ENCODE data around the gene FMNL3. TPM values are rescaled to one million over a fixed set of nuclear protein-coding genes. Genes with fewer than 3 reads are reported as not detected.
"Not testable (repeated sequence)": the region's sequence is repeated elsewhere in the genome, so short reads cannot be mapped to it uniquely, and the experiment has no call there.

FMNL3 gene
- total and polyA plus RNA-seq, 7 experiments from 2014 or later, result 10.4 to 40.4 (median 37.8) TPM

DNA sequence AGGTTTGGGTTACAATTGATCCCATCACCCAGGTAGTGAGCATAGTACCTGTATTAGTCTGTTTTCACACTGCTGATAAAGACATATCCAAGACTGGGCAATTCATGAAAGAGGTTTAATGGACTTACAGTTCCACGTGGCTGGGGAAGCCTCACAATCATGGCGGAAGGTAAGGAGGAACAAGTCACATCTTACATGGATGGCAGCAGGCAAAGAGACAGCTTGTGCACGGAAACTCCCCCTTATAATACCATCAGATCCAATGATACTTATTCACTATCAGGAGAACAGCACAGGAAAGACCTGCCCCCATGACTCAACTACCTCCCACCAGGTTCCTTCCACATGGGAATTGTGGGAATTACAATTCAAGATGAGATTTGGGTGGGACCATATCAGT lies 14.2 kb upstream of the FMNL3 start:
- H3K4me3 Mint-ChIP-seq; H3K9me3 Mint-ChIP-seq; H3K36me3 Mint-ChIP-seq; H3K27ac Mint-ChIP-seq; H3K27ac ChIP-seq (ENCODE audit: low read depth, low read length); POLR2A ChIA-PET; H3K4me1 ChIP-seq (ENCODE audit: control insufficient read depth in 2 of 2, insufficient read depth in 2 of 2, low read length in 2 of 2); H3K4me3 ChIP-seq (ENCODE audit: low read length); H3K27me3 ChIP-seq (ENCODE audit: control insufficient read depth in 2 of 2, insufficient read depth in 2 of 2, low read length in 2 of 2); H3K9me3 ChIP-seq (ENCODE audit: control insufficient read depth in 2 of 3, low read length in 3 of 3); ATAC-seq; H3K36me3 ChIP-seq (ENCODE audit: control insufficient read depth in 2 of 3, insufficient read depth in 3 of 3, low read length in 3 of 3); intact Hi-C loops (cut with micrococcal nuclease); DNase-seq; H3K4me1 Mint-ChIP-seq: not testable (repeated sequence)
- H3K27me3 Mint-ChIP-seq, result peaks cover 0 to 46% (median 10%) of the 10 kb centered on the region in 5 donors
- CTCF ChIA-PET, result interaction anchor here (1.4 kb wide), 1 partner anchor 77 kb away, joined by 4 read pairs; no protein-coding TSS in a partner anchor

DNA sequence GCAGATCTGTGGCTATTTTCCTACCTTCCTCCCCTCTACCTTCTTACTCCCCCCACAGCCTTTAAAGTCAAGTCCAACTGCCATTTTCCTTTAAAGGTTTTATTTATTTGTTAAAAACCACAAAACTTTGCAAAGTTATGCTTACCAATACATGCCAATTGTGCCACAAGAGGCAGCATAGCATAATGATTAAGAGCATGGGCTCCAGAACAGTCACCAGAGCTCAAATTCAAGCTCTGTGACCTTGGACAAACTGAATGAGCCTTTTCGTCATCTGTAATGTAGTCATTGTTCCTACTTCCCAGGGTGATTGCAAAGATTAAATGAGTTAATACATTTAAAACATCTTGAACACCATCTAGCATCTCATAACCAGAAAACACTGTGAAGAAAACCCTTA lies 13.0 kb upstream of the FMNL3 start:
- Histone ChIP-seq H3K27ac (ENCODE audit: low read depth, low read length) (no peak overlapping the region), H3K36me3 (ENCODE audit: control insufficient read depth in 2 of 3, insufficient read depth in 3 of 3, low read length in 3 of 3) (no peaks in the 10 kb centered on the region), H3K27me3 (ENCODE audit: control insufficient read depth in 2 of 2, insufficient read depth in 2 of 2, low read length in 2 of 2) (no peaks in the 10 kb centered on the region), H3K4me1 (ENCODE audit: control insufficient read depth in 2 of 2, insufficient read depth in 2 of 2, low read length in 2 of 2) (no peaks in the 10 kb centered on the region), H3K4me3 (ENCODE audit: low read length) (no peak overlapping the region), H3K9me3 (ENCODE audit: control insufficient read depth in 2 of 3, low read length in 3 of 3) (no peaks in the 10 kb centered on the region)
- H3K4me3 Mint-ChIP-seq, result no peak overlapping the region
- peaks cover 0 to 45% (median 9%) of the 10 kb centered on the region in 5 donors for H3K27me3 Mint-ChIP-seq
- ChIA-PET POLR2A (no interaction called here), CTCF (interaction anchor here (1.4 kb wide), 1 partner anchor 76 kb away, joined by 4 read pairs; no protein-coding TSS in a partner anchor)
- no peaks in the 10 kb centered on the region for H3K36me3 Mint-ChIP-seq
- peak; percentile 44 for ATAC-seq
- intact Hi-C loops (cut with micrococcal nuclease), result loop anchor here in 1 of 2 donors (1.0 kb wide), 1 partner anchor 58 kb away; no protein-coding TSS in a partner anchor
- no peak for DNase-seq
- H3K9me3 Mint-ChIP-seq, result no peaks in the 10 kb centered on the region
- H3K4me1 Mint-ChIP-seq, result no peaks in the 10 kb centered on the region
- no peak overlapping the region for H3K27ac Mint-ChIP-seq

DNA sequence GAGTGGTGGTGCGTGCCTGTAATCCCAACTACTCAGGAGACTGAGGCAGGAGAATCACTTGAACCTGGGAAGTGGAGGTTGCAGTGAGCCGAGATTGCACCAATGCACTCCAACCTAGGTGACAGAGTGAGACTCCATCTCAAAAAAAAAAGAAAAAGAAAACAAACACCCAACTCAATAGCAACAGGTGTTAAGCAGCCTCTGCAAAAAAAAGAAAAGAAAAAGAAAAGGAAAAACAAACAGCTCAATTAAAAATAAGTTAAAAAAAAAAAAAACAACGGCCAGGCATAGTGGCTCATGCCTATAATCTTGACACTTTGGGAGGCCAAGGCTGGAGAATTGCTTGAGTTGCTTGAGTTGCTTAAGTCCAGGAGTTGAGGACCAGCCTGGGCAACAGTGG lies 10.6 kb upstream of the FMNL3 start:
- H3K27ac ChIP-seq (ENCODE audit: low read depth, low read length); DNase-seq; ATAC-seq; H3K4me3 Mint-ChIP-seq; H3K4me1 ChIP-seq (ENCODE audit: control insufficient read depth in 2 of 2, insufficient read depth in 2 of 2, low read length in 2 of 2); H3K9me3 ChIP-seq (ENCODE audit: control insufficient read depth in 2 of 3, low read length in 3 of 3); H3K9me3 Mint-ChIP-seq; H3K4me1 Mint-ChIP-seq; H3K27me3 ChIP-seq (ENCODE audit: control insufficient read depth in 2 of 2, insufficient read depth in 2 of 2, low read length in 2 of 2); H3K4me3 ChIP-seq (ENCODE audit: low read length); POLR2A ChIA-PET; H3K36me3 ChIP-seq (ENCODE audit: control insufficient read depth in 2 of 3, insufficient read depth in 3 of 3, low read length in 3 of 3); intact Hi-C loops (cut with micrococcal nuclease); H3K27ac Mint-ChIP-seq; H3K36me3 Mint-ChIP-seq; CTCF ChIA-PET: not testable (repeated sequence)
- H3K27me3 Mint-ChIP-seq, result peaks cover 1 to 39% (median 13%) of the 10 kb centered on the region in 5 donors

DNA sequence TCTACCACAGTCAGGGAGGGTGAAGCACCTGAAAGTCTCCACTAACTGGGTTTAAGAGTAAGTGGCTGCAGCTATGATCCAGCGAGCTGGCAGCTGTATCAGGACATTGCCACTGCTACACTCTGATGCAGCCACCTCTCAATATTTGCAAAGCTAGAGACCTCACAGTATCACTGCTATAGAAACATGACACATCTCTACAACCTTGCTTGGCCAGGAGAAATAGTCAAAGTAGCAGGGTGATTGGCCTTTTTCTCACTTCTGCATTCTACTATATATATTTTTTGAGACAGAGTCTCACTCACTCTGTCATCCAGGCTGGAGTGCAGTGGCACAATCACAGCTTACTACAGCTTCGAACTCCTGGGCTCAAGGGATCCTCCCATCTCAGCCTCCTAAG lies 9.3 kb upstream of the FMNL3 start:
- CTCF ChIA-PET, result interaction anchor here (0.9 to 1.2 kb wide), 3 partner anchors 46 to 112 kb away, joined by 3 read pairs; partner anchors contain the start of gene NCKAP5L
- peaks cover 0 to 3% of the 10 kb centered on the region in 2 donors for H3K27me3 ChIP-seq (ENCODE audit: control insufficient read depth in 2 of 2, insufficient read depth in 2 of 2, low read length in 2 of 2)
- intact Hi-C loops (cut with micrococcal nuclease), result no loop called here
- no peak overlapping the region for H3K4me3 ChIP-seq (ENCODE audit: low read length)
- no peak for DNase-seq
- Mint-ChIP-seq H3K27me3 (peaks cover 5 to 42% (median 16%) of the 10 kb centered on the region in 5 donors), H3K27ac (no peak overlapping the region), H3K4me1 (no peaks in the 10 kb centered on the region), H3K36me3 (no peaks in the 10 kb centered on the region), H3K4me3 (no peak overlapping the region), H3K9me3 (no peaks in the 10 kb centered on the region)
- no peak for ATAC-seq
- POLR2A ChIA-PET, result interaction anchor here (1.0 kb wide), 1 partner anchor 25 kb away, joined by 3 read pairs; the partner anchor contains the start of gene TMBIM6
- no peaks in the 10 kb centered on the region for H3K4me1 ChIP-seq (ENCODE audit: control insufficient read depth in 2 of 2, insufficient read depth in 2 of 2, low read length in 2 of 2)
- no peaks in the 10 kb centered on the region for H3K36me3 ChIP-seq (ENCODE audit: control insufficient read depth in 2 of 3, insufficient read depth in 3 of 3, low read length in 3 of 3)
- H3K27ac ChIP-seq (ENCODE audit: low read depth, low read length), result no peak overlapping the region
- no peaks in the 10 kb centered on the region for H3K9me3 ChIP-seq (ENCODE audit: control insufficient read depth in 2 of 3, low read length in 3 of 3)

DNA sequence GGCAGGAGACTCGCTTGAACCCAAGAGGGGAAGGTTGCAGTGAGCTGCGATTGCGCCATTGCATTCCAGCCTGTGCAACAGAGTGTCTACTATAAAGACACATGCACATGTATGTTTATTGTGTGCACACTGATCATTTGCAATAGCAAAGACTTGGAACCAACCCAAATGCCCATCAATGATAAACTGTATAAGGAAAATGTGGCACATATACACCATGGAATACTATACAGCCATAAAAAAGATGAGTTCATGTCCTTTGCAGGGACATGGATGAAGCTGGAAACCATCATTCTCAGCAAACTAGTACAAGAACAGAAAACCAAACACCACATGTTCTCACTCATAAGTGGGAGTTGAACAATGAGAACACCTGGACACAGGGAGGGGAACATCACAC lies 6.7 kb upstream of the FMNL3 start:
- H3K27me3 ChIP-seq (ENCODE audit: control insufficient read depth in 2 of 2, insufficient read depth in 2 of 2, low read length in 2 of 2); H3K36me3 ChIP-seq (ENCODE audit: control insufficient read depth in 2 of 3, insufficient read depth in 3 of 3, low read length in 3 of 3); ATAC-seq; H3K4me3 Mint-ChIP-seq; H3K9me3 ChIP-seq (ENCODE audit: control insufficient read depth in 2 of 3, low read length in 3 of 3); H3K27ac Mint-ChIP-seq; POLR2A ChIA-PET; H3K4me1 ChIP-seq (ENCODE audit: control insufficient read depth in 2 of 2, insufficient read depth in 2 of 2, low read length in 2 of 2); H3K4me1 Mint-ChIP-seq; H3K4me3 ChIP-seq (ENCODE audit: low read length); H3K9me3 Mint-ChIP-seq; H3K36me3 Mint-ChIP-seq; DNase-seq; intact Hi-C loops (cut with micrococcal nuclease); H3K27ac ChIP-seq (ENCODE audit: low read depth, low read length): not testable (repeated sequence)
- peaks cover 5 to 47% (median 26%) of the 10 kb centered on the region in 5 donors for H3K27me3 Mint-ChIP-seq
- CTCF ChIA-PET, result interaction anchor here (1.0 kb wide), 1 partner anchor 78 kb away, joined by 4 read pairs; no protein-coding TSS in a partner anchor

DNA sequence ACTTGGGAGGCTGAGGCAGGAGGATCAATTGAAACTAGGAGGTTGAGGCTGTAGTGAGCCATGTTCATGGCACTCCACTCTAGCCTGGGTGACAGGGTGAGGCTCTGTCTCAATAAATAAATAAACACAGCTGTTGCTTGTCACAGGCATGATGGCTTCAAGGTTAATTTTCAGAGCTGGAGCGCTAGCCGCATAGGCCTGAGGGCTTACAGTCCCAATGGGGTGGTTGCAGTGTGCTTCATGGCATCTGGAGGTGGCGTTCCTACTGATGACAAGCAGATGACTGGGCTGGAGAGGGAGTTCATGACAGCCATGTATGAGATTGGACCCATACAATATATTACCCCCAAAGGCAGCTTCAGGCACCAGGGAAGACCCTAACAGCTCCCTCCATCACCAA lies 1.6 kb upstream of the FMNL3 start:
- Histone ChIP-seq H3K4me3 (ENCODE audit: low read length) (no peak overlapping the region), H3K36me3 (ENCODE audit: control insufficient read depth in 2 of 3, insufficient read depth in 3 of 3, low read length in 3 of 3) (peaks cover 0 to 8% (median 0%) of the 10 kb centered on the region in 3 experiments), H3K27me3 (ENCODE audit: control insufficient read depth in 2 of 2, insufficient read depth in 2 of 2, low read length in 2 of 2) (no peaks in the 10 kb centered on the region), H3K9me3 (ENCODE audit: control insufficient read depth in 2 of 3, low read length in 3 of 3) (no peaks in the 10 kb centered on the region), H3K27ac (ENCODE audit: low read depth, low read length) (no peak overlapping the region), H3K4me1 (ENCODE audit: control insufficient read depth in 2 of 2, insufficient read depth in 2 of 2, low read length in 2 of 2) (peaks cover 11 to 20% of the 10 kb centered on the region in 2 donors)
- ATAC-seq, result no peak
- Mint-ChIP-seq H3K27ac (no peak overlapping the region), H3K27me3 (peaks cover 5 to 33% (median 6%) of the 10 kb centered on the region in 5 donors), H3K36me3 (no peaks in the 10 kb centered on the region), H3K9me3 (no peaks in the 10 kb centered on the region), H3K4me3 (peak overlapping the region in 2 of 10 donors; percentile 7 to 35), H3K4me1 (peaks cover 23 to 33% (median 30%) of the 10 kb centered on the region in 7 donors)
- no peak for DNase-seq
- intact Hi-C loops (cut with micrococcal nuclease), result loop anchor here in 1 of 2 donors (5.0 to 10.0 kb wide), 2 partner anchors 142 to 344 kb away; partner anchors contain the start of genes MCRS1 and SPATS2
- CTCF ChIA-PET, result interaction anchor here (1.1 to 11.5 kb wide), 6 partner anchors 18 to 81 kb away, joined by 3 to 229 read pairs (median 5); no protein-coding TSS in a partner anchor
- POLR2A ChIA-PET, result interaction anchor here (1.0 to 10.5 kb wide), 6 partner anchors 32 to 71 kb away, joined by 4 to 131 read pairs (median 15); partner anchors contain the start of gene TMBIM6
